Natural killer cell (primary cell): ENCODE measurements around the gene ZNF488. TPM values are rescaled to one million over a fixed set of nuclear protein-coding genes. Genes with fewer than 3 reads are reported as not detected.

Source experiments
- ATAC-seq, 3 donors: fragments of 150-1000 bp in 2 of 3; fragments of 200-7000 bp in 1 of 3; cut with Tn5 transposase; 1 replicate in 1 of 3; 2 replicates in 2 of 3; pipeline ENCODE4 v1.10.0; 2021; ENCODE audit warnings: mild to moderate bottlenecking in 2 of 3, moderate library complexity in 2 of 3
- DNase-seq, 2 donors: peaks; one replicate each; pipeline versions ENCODE4 v3.0.0 to v3.0.0-alpha.2; 2013 to 2021; ENCODE audit warnings: mixed read lengths in 1 of 2
- H3K27ac ChIP-seq: one replicate; pipeline ENCODE4 v1.5.1; 2013; ENCODE audit warnings: mild to moderate bottlenecking, low read length
- H3K27me3 ChIP-seq: one replicate; pipeline ENCODE4 v1.6.1; 2013; ENCODE audit warnings: low read length; ENCODE audit not compliant: control insufficient read depth, insufficient read depth
- H3K36me3 ChIP-seq: one replicate; pipeline ENCODE4 v1.6.1; 2013; ENCODE audit warnings: low read length; ENCODE audit not compliant: control insufficient read depth, insufficient read depth
- H3K4me1 ChIP-seq: one replicate; pipeline ENCODE4 v1.6.1; 2013; ENCODE audit warnings: low read length; ENCODE audit not compliant: control insufficient read depth, insufficient read depth
- H3K4me3 ChIP-seq: one replicate; pipeline ENCODE4 v1.5.1; 2013; ENCODE audit warnings: low read length
- H3K9me3 ChIP-seq: one replicate; pipeline ENCODE4 v1.6.1; 2013; ENCODE audit warnings: low read length; ENCODE audit not compliant: control insufficient read depth, insufficient read depth
- H3K27ac Mint-ChIP-seq, 2 donors: one replicate each; pipeline ENCODE4 v1.8.0; 2022; ENCODE audit warnings: mild to moderate bottlenecking in 2 of 2, mixed read lengths in 2 of 2, moderate library complexity in 1 of 2
- H3K27me3 Mint-ChIP-seq, 2 donors: one replicate each; pipeline ENCODE4 v1.8.0; 2022; ENCODE audit warnings: low read depth in 2 of 2, mixed read lengths in 2 of 2
- H3K36me3 Mint-ChIP-seq: one replicate; pipeline ENCODE4 v1.8.0; 2022; ENCODE audit warnings: mixed read lengths
- H3K4me1 Mint-ChIP-seq, 2 donors: one replicate each; pipeline ENCODE4 v1.8.0; 2022; ENCODE audit warnings: mixed read lengths in 2 of 2
- H3K4me3 Mint-ChIP-seq: one replicate; pipeline ENCODE4 v1.8.0; 2022; ENCODE audit warnings: mild to moderate bottlenecking, moderate library complexity, mixed read lengths
- H3K9me3 Mint-ChIP-seq, 2 donors: one replicate each; pipeline ENCODE4 v1.8.0; 2022; ENCODE audit warnings: mixed read lengths in 2 of 2
- CTCF ChIP-seq: fragments of 200-600 bp; IDR thresholded peaks from one replicate; pipeline ENCODE4 v1.8.0; 2022; ENCODE audit warnings: antibody characterized with exemption
- WGBS: methylation state at CpG from one replicate; pipeline ENCODE4 v1.1.7; 2013; ENCODE audit warnings: missing lambda C conversion rate; ENCODE audit not compliant: insufficient coverage; 5-methylcytosine and 5-hydroxymethylcytosine counted together
- intact Hi-C: fragments of 100-400 bp; cut with micrococcal nuclease; formaldehyde crosslinking; loops from one replicate; pipeline ENCODE4 v1.14.2; 2022
- total RNA-seq, 4 donors: library from RNA; stranded (reverse); fragments of 120-200 nt in 1 of 4; gene quantifications; one replicate each; pipeline versions ENCODE4 v1.2.3 to v1.2.4, GENCODE V29; 2013 to 2022

ZNF488 gene
- total RNA-seq, 3 donors from 2014 or later (not counting 1 experiment from before 2014, with no cell fraction given), result not detected

GRCh38 chr10:47402641-47403301, 18.7 kb upstream of the ZNF488 start:
- Mint-ChIP-seq H3K4me3 (no peak overlapping the region), H3K4me1 (no peaks in the 10 kb centered on the region), H3K36me3 (no peaks in the 10 kb centered on the region), H3K9me3 (no peaks in the 10 kb centered on the region), H3K27ac (no peak overlapping the region), H3K27me3 (peaks cover 9 to 10% of the 10 kb centered on the region in 2 donors)
- Histone ChIP-seq H3K4me3 (no peak overlapping the region), H3K36me3 (no peaks in the 10 kb centered on the region), H3K4me1 (no peaks in the 10 kb centered on the region), H3K27ac (no peak overlapping the region), H3K9me3 (no peaks in the 10 kb centered on the region), H3K27me3 (no peaks in the 10 kb centered on the region)
- 92% methylated on average over 4 of the region's 4 CpGs for WGBS
- ATAC-seq (no peak), DNase-seq (no peak)
- intact Hi-C loops, result no loop called here
- TF ChIP-seq CTCF, result no peak

- no peak overlapping the region for H3K27ac Mint-ChIP-seq
- H3K4me3 Mint-ChIP-seq, result no peak overlapping the region
- no peak overlapping the region for H3K27ac ChIP-seq
- no peaks in the 10 kb centered on the region for H3K4me1 ChIP-seq
- H3K9me3 Mint-ChIP-seq, result no peaks in the 10 kb centered on the region
- H3K27me3 ChIP-seq, result no peaks in the 10 kb centered on the region
- no peaks in the 10 kb centered on the region for H3K4me1 Mint-ChIP-seq
- no peak overlapping the region for H3K4me3 ChIP-seq
- 91% methylated on average over 9 of the region's 10 CpGs for WGBS
- intact Hi-C loops, result no loop called here
- no peak for TF ChIP-seq CTCF
- DNase-seq (no peak), ATAC-seq (no peak)
- no peaks in the 10 kb centered on the region for H3K36me3 Mint-ChIP-seq
- no peaks in the 10 kb centered on the region for H3K9me3 ChIP-seq
- H3K27me3 Mint-ChIP-seq, result peaks cover 9 to 10% of the 10 kb centered on the region in 2 donors
- H3K36me3 ChIP-seq, result no peaks in the 10 kb centered on the region
These were observed 18.0 kb upstream of the ZNF488 start for GRCh38 chr10:47401874-47402640.

- Histone ChIP-seq H3K4me3 (no peak overlapping the region), H3K4me1 (no peaks in the 10 kb centered on the region), H3K36me3 (no peaks in the 10 kb centered on the region), H3K27ac (no peak overlapping the region), H3K9me3 (no peaks in the 10 kb centered on the region), H3K27me3 (no peaks in the 10 kb centered on the region)
- no peak overlapping the region for H3K4me3 Mint-ChIP-seq
- no peaks in the 10 kb centered on the region for H3K9me3 Mint-ChIP-seq
- H3K36me3 Mint-ChIP-seq, result no peaks in the 10 kb centered on the region
- no peak for DNase-seq
- H3K4me1 Mint-ChIP-seq, result no peaks in the 10 kb centered on the region
- H3K27me3 Mint-ChIP-seq, result peaks cover 14 to 17% of the 10 kb centered on the region in 2 donors
- H3K27ac Mint-ChIP-seq, result no peak overlapping the region
- no peak for ATAC-seq
- intact Hi-C loops, result no loop called here
- WGBS, result 88% methylated on average over 4 of the region's 4 CpGs
- no peak for TF ChIP-seq CTCF
These were observed 17.1 kb upstream of the ZNF488 start for GRCh38 chr10:47401210-47401609.
